A673 (cell line): ENCODE measurements around the gene TEX101. TPM values are rescaled to one million over a fixed set of nuclear protein-coding genes. Genes with fewer than 3 reads are reported as not detected.

Experiments used
- BruUV-seq: library from RNA; stranded (reverse); fragments of 400-500 nt; replicated peaks from 2 replicates; lab custom pipeline; 2021; lab: Mats Ljungman, UMichigan
- CTCF ChIA-PET: fragments of 300-600 bp; sonication (Branson Sonifier 250); formaldehyde crosslinking; loops from one replicate; lab custom pipeline; 2022; ENCODE audit warnings: antibody characterized with exemption; lab: Charles Lee
- POLR2A ChIA-PET: fragments of 300-600 bp; sonication (Branson Sonifier 250); formaldehyde crosslinking; loops from one replicate; lab custom pipeline; 2022; ENCODE audit warnings: antibody characterized with exemption; ENCODE audit not compliant: low non-redundant PET; lab: Charles Lee
- DNase-seq: peaks from one replicate; pipeline ENCODE4 v3.0.0-alpha.2; 2015; ENCODE audit warnings: low spot score
- H3K27ac ChIP-seq: fragments of 200-600 bp; sonication (generic); 2 replicates; pipeline ENCODE4 v1.5.1; 2016; ENCODE audit warnings: mixed run types, low read depth, mild to moderate bottlenecking, mixed read lengths, antibody characterized with exemption, low read length; ENCODE audit not compliant: poor library complexity, severe bottlenecking
- H3K27me3 ChIP-seq: fragments of 200-600 bp; sonication (generic); replicated peaks from 2 replicates; pipeline ENCODE4 v1.6.1; 2017; ENCODE audit warnings: mixed run types, low read depth, mild to moderate bottlenecking, mixed read lengths, antibody characterized with exemption, low read length; ENCODE audit not compliant: insufficient read depth, poor library complexity
- H3K36me3 ChIP-seq: fragments of 200-600 bp; sonication (generic); 2 replicates; pipeline ENCODE4 v1.6.1; 2016; ENCODE audit warnings: mixed run types, mild to moderate bottlenecking, mixed read lengths, antibody characterized with exemption, low read length; ENCODE audit not compliant: insufficient read depth, poor library complexity, severe bottlenecking
- H3K4me1 ChIP-seq: fragments of 200-600 bp; sonication (generic); 2 replicates; pipeline ENCODE4 v1.6.1; 2017; ENCODE audit warnings: mixed run types, mild to moderate bottlenecking, mixed read lengths, antibody characterized with exemption, low read length; ENCODE audit not compliant: insufficient read depth, poor library complexity, severe bottlenecking
- H3K4me3 ChIP-seq: fragments of 200-600 bp; sonication (generic); 2 replicates; pipeline ENCODE4 v1.5.1; 2016; ENCODE audit warnings: low read depth, mixed run types, mild to moderate bottlenecking, mixed read lengths, low read length; ENCODE audit not compliant: poor library complexity, severe bottlenecking
- H3K9me3 ChIP-seq: fragments of 200-600 bp; sonication (generic); 2 replicates; pipeline ENCODE4 v1.6.1; 2016; ENCODE audit warnings: mixed run types, low read depth, mild to moderate bottlenecking, mixed read lengths, antibody characterized with exemption, low read length; ENCODE audit not compliant: poor library complexity, severe bottlenecking
- CTCF ChIP-seq: fragments of 300-800, 200-600 bp; sonication (generic); conservative IDR thresholded peaks from 2 replicates; pipeline ENCODE4 v1.5.1; 2017; ENCODE audit warnings: low read depth, mild to moderate bottlenecking, antibody characterized with exemption, low read length, moderate library complexity, mixed read lengths
- EZH2 ChIP-seq: fragments of 200-600 bp; sonication (generic); IDR thresholded peaks from 2 replicates; pipeline ENCODE4 v1.6.1; 2017; ENCODE audit warnings: borderline replicate concordance, low read depth, mild to moderate bottlenecking, mixed read lengths, antibody characterized with exemption, low read length; ENCODE audit not compliant: poor library complexity, severe bottlenecking
- intact Hi-C: fragments of 100-400 bp; cut with micrococcal nuclease; formaldehyde crosslinking; loops from one replicate; pipeline ENCODE4 v1.10.0; 2022; ENCODE audit not compliant: unreplicated experiment
- total RNA-seq: library from RNA; stranded (reverse); gene quantifications from 2 replicates; pipeline ENCODE4 v1.2.3, GENCODE V29; 2021

TEX101 gene
- total RNA-seq, 1 experiment from 2014 or later: not detected

GRCh38 chr19:43416951-43417623 lies 2.4 kb downstream of the TEX101 start:
- Histone ChIP-seq H3K27me3 (no peaks in the 10 kb centered on the region), H3K9me3 (no peaks in the 10 kb centered on the region), H3K4me3 (no peak overlapping the region), H3K36me3 (no peaks in the 10 kb centered on the region), H3K4me1 (no peaks in the 10 kb centered on the region), H3K27ac (no peak overlapping the region)
- DNase-seq: no peak
- ChIA-PET CTCF (interaction anchor here (1.0 kb wide), 1 partner anchor 9 kb away, joined by 3 read pairs; no protein-coding TSS in a partner anchor), POLR2A (no interaction called here)
- BruUV-seq: no TSS peak
- intact Hi-C loops: no loop called here
- no peak for TF ChIP-seq CTCF
- no peak for TF ChIP-seq EZH2

- ChIA-PET CTCF (no interaction called here), POLR2A (no interaction called here)
- no peak for TF ChIP-seq EZH2
- TF ChIP-seq CTCF: no peak
- no peak for DNase-seq
- BruUV-seq: no TSS peak
- intact Hi-C loops: no loop called here
- H3K9me3 ChIP-seq: no peaks in the 10 kb centered on the region
- no peaks in the 10 kb centered on the region for H3K27me3 ChIP-seq
- no peak overlapping the region for H3K27ac ChIP-seq
- peaks cover 3% of the 10 kb centered on the region for H3K4me1 ChIP-seq
- H3K36me3 ChIP-seq: no peaks in the 10 kb centered on the region
- no peak overlapping the region for H3K4me3 ChIP-seq
Observed at GRCh38 chr19:43420954-43421353, 6.3 kb downstream of the TEX101 start.

- TF ChIP-seq EZH2 (no peak), CTCF (no peak)
- Histone ChIP-seq H3K27me3 (no peaks in the 10 kb centered on the region), H3K4me1 (peaks cover 6% of the 10 kb centered on the region), H3K36me3 (no peaks in the 10 kb centered on the region), H3K9me3 (no peaks in the 10 kb centered on the region), H3K27ac (no peak overlapping the region), H3K4me3 (no peak overlapping the region)
- DNase-seq: no peak
- intact Hi-C loops: no loop called here
- no TSS peak for BruUV-seq
- CTCF ChIA-PET: no interaction called here
- POLR2A ChIA-PET: no interaction called here
Observed at GRCh38 chr19:43422000-43422688, 7.5 kb downstream of the TEX101 start.
